Measurements from ENCODE around the gene PCNT. TPM values are rescaled to one million over a fixed set of nuclear protein-coding genes. Genes with fewer than 3 reads are reported as not detected.
A peak's percentile ranks its signal among the peaks of the same experiment; 100 is the strongest.

PCNT gene
- total RNA-seq, 1 experiment from 2014 or later: 39.6 TPM

DNA sequence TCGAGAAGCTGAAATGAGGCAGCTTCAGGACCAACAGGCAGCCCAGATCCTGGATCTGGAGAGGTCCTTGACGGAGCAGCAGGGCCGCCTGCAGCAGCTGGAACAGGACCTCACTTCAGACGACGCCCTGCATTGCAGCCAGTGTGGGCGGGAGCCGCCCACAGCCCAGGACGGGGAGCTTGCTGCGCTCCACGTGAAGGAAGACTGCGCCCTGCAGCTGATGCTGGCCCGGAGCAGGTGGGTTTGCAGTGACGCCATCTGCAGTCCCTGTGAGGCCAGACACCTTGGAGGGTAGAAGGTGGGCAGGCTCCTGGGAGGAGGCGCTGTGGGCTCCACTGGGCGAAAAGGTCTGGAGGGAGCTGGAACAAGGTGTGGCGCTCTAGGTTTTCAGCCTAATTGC lies 39.7 kb downstream of the PCNT start:
- Histone ChIP-seq H3K27ac (ENCODE audit: insufficient read length, low read depth, low read length) (no peak overlapping the region), H4K5ac (ENCODE audit: insufficient read length, low read depth, low read length) (no peak overlapping the region), H3K14ac (ENCODE audit: insufficient read depth, low read length) (no peak overlapping the region), H3K79me1 (ENCODE audit: insufficient read depth, low read depth, low read length, poor library complexity, severe bottlenecking) (no peaks in the 10 kb centered on the region), H2BK12ac (ENCODE audit: insufficient read length, low read depth, low read length) (no peak overlapping the region), H2BK15ac (ENCODE audit: low read depth, low read length) (no peak overlapping the region), H2BK5ac (ENCODE audit: insufficient read length, low read length) (no peak overlapping the region), H4K20me1 (ENCODE audit: control insufficient read depth, insufficient read depth, insufficient read length) (no peaks in the 10 kb centered on the region), H4K91ac (ENCODE audit: insufficient read length, low read depth, low read length) (no peak overlapping the region), H3K23ac (ENCODE audit: insufficient read length, low read depth, low read length) (no peak overlapping the region), H3K18ac (ENCODE audit: insufficient read length, low read depth, low read length) (no peak overlapping the region), H3K23me2 (ENCODE audit: insufficient read length, low read depth, low read length, poor library complexity, severe bottlenecking) (no peaks in the 10 kb centered on the region), H2BK20ac (ENCODE audit: low read depth, low read length, poor library complexity, severe bottlenecking) (no peak overlapping the region), H4K8ac (replicated peaks; ENCODE audit: insufficient read length, low read depth, low read length) (no peak overlapping the region), H2AK5ac (ENCODE audit: insufficient read length, low read length) (no peak overlapping the region), H2BK120ac (ENCODE audit: low read depth, low read length, poor library complexity, severe bottlenecking) (no peak overlapping the region), H2AFZ (ENCODE audit: low read length) (no peak overlapping the region), H3K56ac (ENCODE audit: insufficient read length, low read depth, low read length) (no peak overlapping the region), H3T11ph (ENCODE audit: low read length) (no peak overlapping the region), H3K4me2 (ENCODE audit: insufficient read depth, insufficient read length, low read length) (no peak overlapping the region), H3K9me3 (ENCODE audit: control insufficient read depth, low read depth, low read length) (no peaks in the 10 kb centered on the region), H3K4me1 (ENCODE audit: insufficient read depth, low read length) (no peaks in the 10 kb centered on the region), H3K4ac (ENCODE audit: low read depth, low read length) (no peak overlapping the region), H3K9ac (ENCODE audit: extremely low read depth, insufficient read length, low read length) (no peak overlapping the region), H3K27me3 (ENCODE audit: insufficient read depth, low read length) (no peaks in the 10 kb centered on the region), H3K79me2 (ENCODE audit: insufficient read depth, low read length) (no peaks in the 10 kb centered on the region)
- peak; percentile 43 for DNase-seq
- Mint-ChIP-seq H3K9me3 (peaks cover 0 to 7% of the 10 kb centered on the region in 2 experiments; a peak in 1 of 5 replicates), H3K27ac (no peak overlapping the region), H3K4me3 (no peak overlapping the region), H3K4me1 (no peaks in the 10 kb centered on the region), H3K36me3 (ENCODE audit: insufficient read depth in 1 of 3, low read depth in 3 of 3) (peaks cover 49 to 83% (median 69%) of the 10 kb centered on the region in 3 experiments), H3K27me3 (ENCODE audit: low read depth) (no peaks in the 10 kb centered on the region)
- no CpG with 5 or more reads among the region's 16 CpGs for WGBS (ENCODE audit: extremely low coverage, insufficient read length, low lambda C conversion rate)
- TF ChIP-seq, protein P1, sequence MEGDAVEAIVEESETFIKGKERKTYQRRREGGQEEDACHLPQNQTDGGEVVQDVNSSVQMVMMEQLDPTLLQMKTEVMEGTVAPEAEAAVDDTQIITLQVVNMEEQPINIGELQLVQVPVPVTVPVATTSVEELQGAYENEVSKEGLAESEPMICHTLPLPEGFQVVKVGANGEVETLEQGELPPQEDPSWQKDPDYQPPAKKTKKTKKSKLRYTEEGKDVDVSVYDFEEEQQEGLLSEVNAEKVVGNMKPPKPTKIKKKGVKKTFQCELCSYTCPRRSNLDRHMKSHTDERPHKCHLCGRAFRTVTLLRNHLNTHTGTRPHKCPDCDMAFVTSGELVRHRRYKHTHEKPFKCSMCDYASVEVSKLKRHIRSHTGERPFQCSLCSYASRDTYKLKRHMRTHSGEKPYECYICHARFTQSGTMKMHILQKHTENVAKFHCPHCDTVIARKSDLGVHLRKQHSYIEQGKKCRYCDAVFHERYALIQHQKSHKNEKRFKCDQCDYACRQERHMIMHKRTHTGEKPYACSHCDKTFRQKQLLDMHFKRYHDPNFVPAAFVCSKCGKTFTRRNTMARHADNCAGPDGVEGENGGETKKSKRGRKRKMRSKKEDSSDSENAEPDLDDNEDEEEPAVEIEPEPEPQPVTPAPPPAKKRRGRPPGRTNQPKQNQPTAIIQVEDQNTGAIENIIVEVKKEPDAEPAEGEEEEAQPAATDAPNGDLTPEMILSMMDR (conservative IDR thresholded peaks at IDR 0.05): no peak

Measured in H9 (cell line).